Upper lobe of left lung (tissue), 6 donors: ENCODE measurements around the gene CEP131. TPM values are rescaled to one million over a fixed set of nuclear protein-coding genes. Genes with fewer than 3 reads are reported as not detected.

Experiments used
- ATAC-seq, 2 donors: fragments of 200-7000 bp; cut with Tn5 transposase; one replicate each; pipeline ENCODE4 v1.9.1; 2022; ENCODE audit warnings: mild to moderate bottlenecking in 2 of 2, moderate library complexity in 2 of 2; ENCODE audit not compliant: low FRiP score in 2 of 2
- DNase-seq, 2 donors: peaks; one replicate each; pipeline ENCODE4 v3.0.0-alpha.2; 2019 to 2020
- H3K27ac ChIP-seq, 4 donors: fragments of 200-600 bp; sonication (generic); one replicate each; pipeline ENCODE4 v1.5.1; 2016 to 2019
- H3K27me3 ChIP-seq, 4 donors: fragments of 200-600 bp; sonication (generic); one replicate each; pipeline ENCODE4 v1.5.1; 2017 to 2019
- H3K36me3 ChIP-seq, 4 donors: fragments of 200-600 bp; sonication (generic); one replicate each; pipeline ENCODE4 v1.5.1; 2016 to 2019
- H3K4me1 ChIP-seq, 4 donors: fragments of 200-600 bp; sonication (generic); one replicate each; pipeline ENCODE4 v1.5.1; 2018 to 2019
- H3K4me3 ChIP-seq, 4 donors: fragments of 200-600 bp; sonication (generic); one replicate each; pipeline ENCODE4 v1.5.1; 2017 to 2019; ENCODE audit warnings: mild to moderate bottlenecking in 2 of 4, moderate library complexity in 1 of 4
- H3K9me3 ChIP-seq, 4 donors: fragments of 200-600 bp; sonication (generic); one replicate each; pipeline ENCODE4 v1.5.1; 2018 to 2019
- CTCF ChIP-seq, 6 experiments: fragments of 450-650 bp in 4 of 6; fragments of 200-600 bp in 2 of 6; sonication (generic) in 2 of 6; IDR thresholded peaks; one replicate each; pipeline ENCODE4 v1.5.1; 2016 to 2019; ENCODE audit warnings: antibody characterized with exemption in 6 of 6
- EP300 ChIP-seq, 4 donors: sonication (generic); formaldehyde crosslinking; IDR thresholded peaks; one replicate each; pipeline ENCODE4 v1.5.1; 2017; ENCODE audit warnings: antibody characterized with exemption in 4 of 4, control low read depth in 2 of 4
- POLR2A ChIP-seq, 4 donors: fragments of 450-650 bp; IDR thresholded peaks; one replicate each; pipeline ENCODE4 v1.5.1; 2016 to 2017; ENCODE audit warnings: antibody characterized with exemption in 4 of 4, mild to moderate bottlenecking in 2 of 4
- POLR2AphosphoS5 ChIP-seq, 2 donors: sonication (generic); formaldehyde crosslinking; IDR thresholded peaks; one replicate each; pipeline ENCODE4 v1.5.1; 2017; ENCODE audit warnings: antibody characterized with exemption in 2 of 2
- WGBS, 2 donors: methylation state at CpG; one replicate each; pipeline ENCODE4 v1.1.5; 2017 to 2018; 5-methylcytosine and 5-hydroxymethylcytosine counted together
- total RNA-seq, 6 donors: library from RNA; depleted of rRNA in 4 of 6; stranded (reverse); fragments of >200 nt in 4 of 6; gene quantifications; one replicate each; pipeline versions ENCODE4 v1.1.0 to v1.2.1, GENCODE V29; 2016 to 2021
- donor health status: DM: no; HTN: no; CAD: no; lungs with moderate emphysema.
- donor health status: DM: no; HTN: yes; CAD: no; lungs with severe emphysema.

CEP131 gene
- total RNA-seq, 6 donors from 2014 or later = 5.3 to 55.5 (median 12.6) TPM

- no peaks in the 10 kb centered on the region for H3K36me3 ChIP-seq
- H3K4me1 ChIP-seq = peaks cover 16 to 30% (median 25%) of the 10 kb centered on the region in 4 donors
- H3K9me3 ChIP-seq = no peaks in the 10 kb centered on the region
- no peak overlapping the region for H3K4me3 ChIP-seq
- ATAC-seq = no peak
- TF ChIP-seq POLR2A (IDR thresholded peaks at IDR 0.05) (no peak), POLR2AphosphoS5 (IDR thresholded peaks at IDR 0.05) (no peak), CTCF (IDR thresholded peaks at IDR 0.05) (no peak), EP300 (IDR thresholded peaks at IDR 0.05) (no peak)
- peaks cover 1 to 7% (median 5%) of the 10 kb centered on the region in 4 donors for H3K27me3 ChIP-seq
- 90 to 92% methylated on average over 5 to 15 of the region's 19 CpGs for WGBS, 2 donors
- H3K27ac ChIP-seq = no peak overlapping the region
- no peak for DNase-seq
Measured at GRCh38 chr17:81163051-81163695, 59.6 kb downstream of the CEP131 start.

- peaks cover 1 to 7% (median 5%) of the 10 kb centered on the region in 4 donors for H3K27me3 ChIP-seq
- TF ChIP-seq POLR2AphosphoS5 (IDR thresholded peaks at IDR 0.05) (no peak), POLR2A (IDR thresholded peaks at IDR 0.05) (no peak), EP300 (IDR thresholded peaks at IDR 0.05) (no peak), CTCF (IDR thresholded peaks at IDR 0.05) (no peak)
Measured at GRCh38 chr17:81162491-81162890, 60.3 kb downstream of the CEP131 start.

GRCh38 chr17:81161972-81162371 lies 60.8 kb downstream of the CEP131 start:
- H3K9me3 ChIP-seq = no peaks in the 10 kb centered on the region
- WGBS, 2 donors = 96% methylated on average over 14 of the region's 16 CpGs; no CpG with 5 or more reads in 1 of the 2 donors
- no peaks in the 10 kb centered on the region for H3K36me3 ChIP-seq

More at GRCh38 chr17:81162491-81162890, 60.3 kb downstream of the CEP131 start:
- peak in 1 of 2 donors; percentile 57 for DNase-seq
- Histone ChIP-seq H3K36me3 (no peaks in the 10 kb centered on the region), H3K9me3 (no peaks in the 10 kb centered on the region), H3K4me1 (peaks cover 16 to 30% (median 25%) of the 10 kb centered on the region in 4 donors), H3K4me3 (no peak overlapping the region), H3K27ac (no peak overlapping the region)
- WGBS, 2 donors = 90 to 100% methylated on average over 2 to 11 of the region's 11 CpGs
- no peak for ATAC-seq

GRCh38 chr17:81161536-81161935 lies 61.2 kb downstream of the CEP131 start:
- no peaks in the 10 kb centered on the region for H3K9me3 ChIP-seq
- H3K27ac ChIP-seq = no peak overlapping the region
- 91 to 95% methylated on average over 14 of the region's 15 CpGs for WGBS, 2 donors
- H3K4me3 ChIP-seq = no peak overlapping the region
- H3K4me1 ChIP-seq = peaks cover 16 to 29% (median 24%) of the 10 kb centered on the region in 4 donors
- H3K27me3 ChIP-seq = peaks cover 1 to 7% (median 5%) of the 10 kb centered on the region in 4 donors
- DNase-seq (peak in 1 of 2 donors; percentile 58), ATAC-seq (no peak)
- TF ChIP-seq POLR2A (IDR thresholded peaks at IDR 0.05) (no peak), POLR2AphosphoS5 (IDR thresholded peaks at IDR 0.05) (no peak), CTCF (IDR thresholded peaks at IDR 0.05) (no peak), EP300 (IDR thresholded peaks at IDR 0.05) (no peak)
- H3K36me3 ChIP-seq = no peaks in the 10 kb centered on the region

More at GRCh38 chr17:81161972-81162371, 60.8 kb downstream of the CEP131 start:
- no peak overlapping the region for H3K4me3 ChIP-seq
- H3K27ac ChIP-seq = no peak overlapping the region
- TF ChIP-seq EP300 (IDR thresholded peaks at IDR 0.05) = no peak
- no peak for TF ChIP-seq POLR2AphosphoS5 (IDR thresholded peaks at IDR 0.05)
- TF ChIP-seq POLR2A (IDR thresholded peaks at IDR 0.05) = no peak
- no peak for TF ChIP-seq CTCF (IDR thresholded peaks at IDR 0.05)
- peaks cover 1 to 7% (median 5%) of the 10 kb centered on the region in 4 donors for H3K27me3 ChIP-seq
- H3K4me1 ChIP-seq = peaks cover 16 to 30% (median 25%) of the 10 kb centered on the region in 4 donors
- no peak for ATAC-seq
- no peak for DNase-seq
